DOHH2 (cell line): ENCODE measurements around the gene UHRF2.

Experiments
- H3F3A ChIP-seq: fragments of 200-600 bp; sonication (generic), shearing (Covaris generic); 2 replicates; pipeline ENCODE4 v1.6.0; 2016; ENCODE audit warnings: antibody characterized with exemption, mild to moderate bottlenecking; ENCODE audit not compliant: control insufficient read depth, insufficient read depth
- H3K27ac ChIP-seq: fragments of 200-600 bp; sonication (generic); 2 replicates; pipeline ENCODE4 v1.5.1; 2014; ENCODE audit warnings: low read depth, mild to moderate bottlenecking, low read length, moderate library complexity
- H3K27me3 ChIP-seq: fragments of 200-600 bp; sonication (generic); 2 replicates; pipeline ENCODE4 v1.6.1; 2014; ENCODE audit warnings: mild to moderate bottlenecking, low read length, mixed read lengths; ENCODE audit not compliant: control insufficient read depth
- H3K36me3 ChIP-seq: fragments of 200-600 bp; sonication (generic); 2 replicates; pipeline ENCODE4 v1.6.1; 2014; ENCODE audit warnings: mild to moderate bottlenecking, low read length, moderate library complexity, mixed read lengths; ENCODE audit not compliant: control insufficient read depth
- H3K4me1 ChIP-seq: fragments of 200-600 bp; sonication (generic); 2 replicates; pipeline ENCODE4 v1.6.1; 2014; ENCODE audit warnings: mild to moderate bottlenecking, low read length, mixed read lengths; ENCODE audit not compliant: control insufficient read depth
- H3K4me2 ChIP-seq: fragments of 200-600 bp; sonication (generic); 2 replicates; pipeline ENCODE4 v1.6.0; 2014; ENCODE audit warnings: mild to moderate bottlenecking, low read length, moderate library complexity
- H3K4me3 ChIP-seq: fragments of 200-600 bp; sonication (generic); 2 replicates; pipeline ENCODE4 v1.5.1; 2014; ENCODE audit warnings: mild to moderate bottlenecking, low read length, mixed read lengths
- H3K79me2 ChIP-seq: fragments of 200-600 bp; sonication (generic); 2 replicates; pipeline ENCODE4 v1.6.1; 2014; ENCODE audit warnings: mild to moderate bottlenecking, low read length, mixed read lengths; ENCODE audit not compliant: control insufficient read depth
- H3K9me2 ChIP-seq: fragments of 200-600 bp; sonication (generic); replicated peaks from 2 replicates; pipeline ENCODE4 v1.6.1; 2014; ENCODE audit warnings: mild to moderate bottlenecking, low read length, mixed read lengths; ENCODE audit not compliant: control insufficient read depth
- H3K9me3 ChIP-seq: fragments of 200-600 bp; sonication (generic); 2 replicates; pipeline ENCODE4 v1.6.1; 2014; ENCODE audit warnings: antibody characterized with exemption, low read length, mixed read lengths; ENCODE audit not compliant: control insufficient read depth, insufficient read depth
- H4K20me1 ChIP-seq: fragments of 200-600 bp; sonication (generic); 2 replicates; pipeline ENCODE4 v1.6.0; 2014; ENCODE audit warnings: low read depth, mild to moderate bottlenecking, antibody characterized with exemption, low read length, moderate library complexity; ENCODE audit not compliant: control insufficient read depth, insufficient read depth
- CTCF ChIP-seq: fragments of 200-600 bp; sonication (generic); IDR thresholded peaks from one replicate; pipeline ENCODE4 v1.5.1; 2014; ENCODE audit warnings: antibody characterized with exemption, mild to moderate bottlenecking, low read depth, low read length; ENCODE audit not compliant: poor library complexity, severe bottlenecking
- EZH2phosphoT487 ChIP-seq: fragments of 200-600 bp; sonication (generic); IDR thresholded peaks from 2 replicates; pipeline ENCODE4 v1.6.1; 2017; ENCODE audit warnings: borderline replicate concordance, mild to moderate bottlenecking, antibody characterized with exemption, low read length, moderate library complexity, mixed read lengths

Gene UHRF2

GRCh38 chr9:6471231-6471850, 58.3 kb downstream of the UHRF2 start:
- H3F3A ChIP-seq, result peaks cover 14% of the 10 kb centered on the region; the same call in 1 of the 2 replicates
- H3K4me2 ChIP-seq, result no peak overlapping the region
- peaks cover 68% of the 10 kb centered on the region for H3K36me3 ChIP-seq
- H3K27ac ChIP-seq, result no peak overlapping the region
- TF ChIP-seq EZH2phosphoT487 (no peak), CTCF (no peak)
- H3K4me3 ChIP-seq, result no peak overlapping the region
- no peaks in the 10 kb centered on the region for H3K27me3 ChIP-seq
- H3K9me3 ChIP-seq, result no peaks in the 10 kb centered on the region
- H3K4me1 ChIP-seq, result no peaks in the 10 kb centered on the region
- H3K9me2 ChIP-seq, result no peaks in the 10 kb centered on the region
- peaks cover 69% of the 10 kb centered on the region for H3K79me2 ChIP-seq
- H4K20me1 ChIP-seq, result no peaks in the 10 kb centered on the region

GRCh38 chr9:6473151-6473550, 60.2 kb downstream of the UHRF2 start:
- no peaks in the 10 kb centered on the region for H3K27me3 ChIP-seq
- H3K4me2 ChIP-seq, result no peak overlapping the region
- H3K79me2 ChIP-seq, result peaks cover 53% of the 10 kb centered on the region
- no peaks in the 10 kb centered on the region for H3K9me2 ChIP-seq
- peaks cover 65% of the 10 kb centered on the region for H3K36me3 ChIP-seq
- peaks cover 14% of the 10 kb centered on the region; the same call in 1 of the 2 replicates for H3F3A ChIP-seq
- peaks cover 5% of the 10 kb centered on the region for H3K4me1 ChIP-seq
- H3K4me3 ChIP-seq, result no peak overlapping the region
- no peaks in the 10 kb centered on the region for H3K9me3 ChIP-seq
- H4K20me1 ChIP-seq, result no peaks in the 10 kb centered on the region
- TF ChIP-seq EZH2phosphoT487, result no peak
- TF ChIP-seq CTCF, result no peak
- no peak overlapping the region for H3K27ac ChIP-seq

- H3K9me3 ChIP-seq, result no peaks in the 10 kb centered on the region
- no peak overlapping the region for H3K27ac ChIP-seq
- no peaks in the 10 kb centered on the region for H4K20me1 ChIP-seq
- no peak overlapping the region for H3K4me3 ChIP-seq
- TF ChIP-seq EZH2phosphoT487, result no peak
- TF ChIP-seq CTCF, result no peak
- peaks cover 81% of the 10 kb centered on the region for H3K36me3 ChIP-seq
- peaks cover 5% of the 10 kb centered on the region; the same call in 1 of the 2 replicates for H3F3A ChIP-seq
- H3K9me2 ChIP-seq, result no peaks in the 10 kb centered on the region
- no peak overlapping the region for H3K4me2 ChIP-seq
- peaks cover 10% of the 10 kb centered on the region for H3K79me2 ChIP-seq
- no peaks in the 10 kb centered on the region for H3K27me3 ChIP-seq
- H3K4me1 ChIP-seq, result peaks cover 5% of the 10 kb centered on the region
Observed at GRCh38 chr9:6479959-6480358, 67.0 kb downstream of the UHRF2 start.
